AG04449 (cell line): ENCODE data around the gene MVB12B.

ENCODE experiments used
- CTCF ChIA-PET: fragments of 350-600 bp; formaldehyde crosslinking; extraction: SDS; loops from one replicate; lab custom pipeline; 2021; ENCODE audit warnings: antibody characterized with exemption; lab: Yijun Ruan, JAX
- POLR2A ChIA-PET: fragments of 400-600, 350-600 bp; formaldehyde crosslinking; extraction: SDS; loops from one replicate; lab custom pipeline; 2020; ENCODE audit warnings: antibody characterized with exemption, inconsistent platforms; lab: Yijun Ruan, JAX
- DNase-seq: peaks from one replicate; pipeline ENCODE4 v3.0.0-alpha.2; 2010; ENCODE audit warnings: low read depth, low spot score
- H3K4me3 ChIP-seq: 2 replicates; pipeline ENCODE4 v1.5.1; 2011; ENCODE audit warnings: low read depth, mild to moderate bottlenecking, control low read depth, low read length
- TF ChIP-seq, protein P1 (sequence below): IDR thresholded peaks from one replicate; pipeline ENCODE4 v1.5.1; 2011; ENCODE audit warnings: mild to moderate bottlenecking, moderate library complexity, low read length, control low read depth, inconsistent platforms; ENCODE audit not compliant: insufficient read depth; ENCODE audit errors: missing control alignments

The MVB12B gene

DNA sequence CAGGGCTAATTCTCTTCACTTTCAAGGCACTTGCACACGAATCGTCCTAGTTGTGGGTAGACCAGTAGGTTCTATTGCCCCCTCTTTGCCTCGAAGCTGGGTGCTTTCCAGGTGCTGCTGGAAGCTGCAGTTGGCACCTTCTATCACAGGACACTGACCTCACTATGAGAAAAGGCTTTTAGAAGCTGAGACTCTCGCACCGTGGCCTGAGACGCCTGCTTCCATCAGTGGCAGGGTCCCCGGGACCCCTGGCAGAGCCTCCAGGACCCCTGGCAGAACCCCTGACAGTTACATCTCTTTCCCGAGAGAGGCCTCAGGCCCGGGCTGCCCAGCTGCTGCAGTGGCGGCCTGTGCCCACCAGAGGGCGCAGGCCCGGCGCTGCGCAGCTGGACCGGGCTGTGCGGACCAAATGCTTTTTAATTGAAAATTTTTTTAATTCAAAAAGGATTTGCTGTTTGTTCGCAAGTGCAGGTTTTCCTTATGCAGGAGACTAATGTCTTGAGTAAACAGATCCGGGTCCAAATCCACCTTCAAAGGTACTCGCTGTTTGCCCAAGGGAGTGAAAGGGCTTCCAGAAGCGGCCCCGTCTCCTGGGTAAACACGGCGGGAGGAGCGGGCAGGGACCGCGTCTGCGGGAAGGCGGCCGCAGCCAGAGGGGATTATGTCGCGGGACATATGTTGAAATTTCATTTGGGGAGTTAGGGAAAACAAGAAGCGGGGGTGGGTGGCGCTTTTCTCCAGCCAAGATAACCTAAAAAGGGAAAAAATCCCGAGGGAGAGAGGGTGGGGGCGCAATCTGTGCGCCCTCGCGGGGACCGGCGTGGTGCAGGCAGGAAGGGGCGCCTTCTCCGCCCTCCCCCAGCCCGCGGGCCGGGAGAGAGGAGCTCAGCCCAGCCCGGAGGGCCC is 172.6 kb downstream of the MVB12B start:
- TF ChIP-seq, protein P1, sequence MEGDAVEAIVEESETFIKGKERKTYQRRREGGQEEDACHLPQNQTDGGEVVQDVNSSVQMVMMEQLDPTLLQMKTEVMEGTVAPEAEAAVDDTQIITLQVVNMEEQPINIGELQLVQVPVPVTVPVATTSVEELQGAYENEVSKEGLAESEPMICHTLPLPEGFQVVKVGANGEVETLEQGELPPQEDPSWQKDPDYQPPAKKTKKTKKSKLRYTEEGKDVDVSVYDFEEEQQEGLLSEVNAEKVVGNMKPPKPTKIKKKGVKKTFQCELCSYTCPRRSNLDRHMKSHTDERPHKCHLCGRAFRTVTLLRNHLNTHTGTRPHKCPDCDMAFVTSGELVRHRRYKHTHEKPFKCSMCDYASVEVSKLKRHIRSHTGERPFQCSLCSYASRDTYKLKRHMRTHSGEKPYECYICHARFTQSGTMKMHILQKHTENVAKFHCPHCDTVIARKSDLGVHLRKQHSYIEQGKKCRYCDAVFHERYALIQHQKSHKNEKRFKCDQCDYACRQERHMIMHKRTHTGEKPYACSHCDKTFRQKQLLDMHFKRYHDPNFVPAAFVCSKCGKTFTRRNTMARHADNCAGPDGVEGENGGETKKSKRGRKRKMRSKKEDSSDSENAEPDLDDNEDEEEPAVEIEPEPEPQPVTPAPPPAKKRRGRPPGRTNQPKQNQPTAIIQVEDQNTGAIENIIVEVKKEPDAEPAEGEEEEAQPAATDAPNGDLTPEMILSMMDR, result peak; percentile 90
- no peak for DNase-seq
- ChIA-PET CTCF (interaction anchor here (0.7 to 11.2 kb wide), 58 partner anchors 8 to 1122 kb away, joined by 3 to 269 read pairs (median 4); partner anchors contain the start of gene ZBTB43), POLR2A (no interaction called here)
- peak overlapping the region; percentile 56 for H3K4me3 ChIP-seq

DNA sequence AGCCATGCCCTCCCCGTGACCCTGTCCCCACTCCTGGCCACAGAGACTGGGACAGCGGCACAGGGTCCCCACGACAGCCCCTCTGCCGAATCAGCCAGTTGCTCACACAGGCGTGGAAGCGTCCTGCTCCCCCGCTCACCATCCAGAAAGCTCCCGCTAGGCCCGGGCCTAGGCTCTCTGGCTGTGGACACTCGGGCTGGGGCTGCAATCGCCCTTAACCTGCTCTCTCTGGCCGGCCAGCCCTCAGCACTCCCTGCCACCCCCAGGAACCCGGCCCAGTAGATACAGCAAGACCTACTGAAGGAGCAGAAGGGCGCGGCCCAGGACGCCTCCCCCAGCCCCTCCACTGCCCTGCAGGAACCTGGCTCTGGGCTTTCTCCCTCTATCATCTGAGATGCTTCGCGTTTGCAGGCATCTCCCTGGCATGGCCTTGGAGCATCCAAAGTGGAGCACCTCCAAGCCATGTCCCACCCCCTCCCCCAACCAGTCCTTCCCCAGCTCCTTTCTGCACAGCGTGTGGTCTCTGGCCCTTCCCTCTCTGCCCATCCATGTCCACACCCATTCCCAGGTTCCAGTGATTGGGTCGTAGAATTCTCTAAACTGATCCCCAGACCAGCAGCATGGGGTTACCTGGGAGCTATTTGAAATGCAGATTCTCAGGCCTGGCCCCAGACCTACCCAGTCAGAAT is 173.4 kb downstream of the MVB12B start:
- ChIA-PET POLR2A (no interaction called here), CTCF (interaction anchor here (0.7 to 11.2 kb wide), 55 partner anchors 8 to 1123 kb away, joined by 3 to 269 read pairs (median 5); partner anchors contain the start of gene ZBTB43)
- TF ChIP-seq, protein P1, result no peak
- H3K4me3 ChIP-seq, result peak overlapping the region; percentile 56
- no peak for DNase-seq

DNA sequence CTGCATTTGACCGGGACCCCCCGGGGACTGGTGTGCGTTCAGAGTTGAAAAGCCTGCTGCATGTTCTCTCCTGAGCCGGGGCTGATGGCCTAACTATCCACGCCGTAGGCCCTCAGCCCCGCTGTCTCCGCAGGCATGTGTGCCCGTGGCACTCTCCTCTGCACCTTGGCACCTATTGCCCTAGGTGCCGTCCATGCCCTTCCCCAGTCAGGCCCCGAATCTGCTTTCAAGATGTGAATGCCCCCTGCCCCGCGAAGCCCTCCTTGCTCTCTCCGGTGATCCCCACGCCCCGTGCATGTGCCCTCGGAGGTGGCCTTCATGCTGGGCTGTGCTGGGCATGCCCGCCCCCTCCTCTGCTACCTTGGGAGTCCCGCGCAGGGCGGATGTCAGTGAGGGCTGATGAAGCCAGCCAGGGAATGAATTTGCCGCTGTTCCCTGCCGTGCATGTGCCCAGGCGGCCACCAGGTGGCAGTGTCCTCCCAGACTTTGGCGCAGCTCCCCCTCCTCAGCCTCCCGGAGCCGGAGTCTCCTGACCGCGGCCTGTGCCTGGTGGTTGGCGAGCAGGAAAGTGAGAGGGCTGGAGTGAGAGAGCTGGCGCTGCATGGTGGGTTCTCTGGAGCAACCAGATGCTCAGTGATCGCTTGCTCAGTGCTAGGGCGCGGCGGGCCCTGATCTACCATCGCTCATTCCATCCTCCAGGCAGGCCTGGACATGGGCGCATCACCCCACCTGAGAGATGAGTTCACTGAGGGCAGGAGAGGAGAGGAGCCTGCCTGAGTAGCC is 174.2 kb downstream of the MVB12B start:
- H3K4me3 ChIP-seq, result no peak overlapping the region
- POLR2A ChIA-PET, result no interaction called here
- CTCF ChIA-PET, result interaction anchor here (0.7 to 11.2 kb wide), 32 partner anchors 9 to 1093 kb away, joined by 3 to 269 read pairs (median 4); partner anchors contain the start of gene ZBTB43
- DNase-seq, result no peak
- TF ChIP-seq, protein P1, result peak; percentile 99

DNA sequence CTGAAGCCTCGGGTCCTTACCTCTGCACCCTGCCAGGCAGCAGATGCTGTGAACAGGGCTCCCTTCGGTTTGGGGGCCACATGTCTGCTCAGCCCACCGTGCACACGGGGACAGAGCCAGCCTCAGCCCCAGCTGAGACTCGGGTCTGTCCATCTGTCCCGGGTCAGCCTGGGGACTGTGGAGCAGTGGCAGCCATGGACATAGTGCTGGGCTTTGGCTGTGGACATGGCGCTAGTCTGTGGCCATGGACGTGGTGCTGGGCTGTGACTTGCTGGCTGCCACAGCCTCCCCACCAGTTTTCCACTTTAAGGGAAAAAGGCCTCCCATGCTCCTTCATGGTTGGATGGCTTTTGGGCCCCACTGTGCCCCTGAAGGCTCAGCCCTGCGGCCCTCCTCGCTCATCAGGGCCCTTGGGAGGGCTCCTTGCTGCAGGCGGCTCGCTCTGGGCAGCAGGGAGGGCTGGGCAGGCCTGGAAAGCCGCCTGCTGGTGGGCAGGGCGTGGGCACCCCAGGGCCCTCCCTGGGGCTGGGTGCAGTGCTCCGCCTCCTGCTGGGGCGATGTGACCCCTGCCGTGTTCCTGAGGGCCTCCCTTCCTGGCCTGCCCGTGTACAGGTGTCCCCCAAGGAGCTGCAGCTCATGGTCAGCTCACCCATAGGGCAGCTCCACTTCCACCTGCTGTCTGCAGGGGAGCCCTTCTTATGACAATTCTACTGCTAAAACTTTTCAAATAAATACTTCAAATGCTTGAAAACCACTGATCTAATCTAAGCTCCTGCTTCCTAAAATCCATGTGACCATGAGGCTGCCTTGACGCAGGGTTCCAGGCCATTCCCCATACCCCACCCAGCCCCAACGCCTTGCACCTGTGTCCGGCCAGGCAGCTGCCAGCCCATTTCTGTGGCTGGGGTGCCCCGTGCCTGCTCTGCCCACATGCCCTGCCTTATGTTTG is 175.0 kb downstream of the MVB12B start:
- H3K4me3 ChIP-seq, result no peak overlapping the region
- TF ChIP-seq, protein P1, result no peak
- ChIA-PET CTCF (interaction anchor here (0.6 to 11.2 kb wide), 21 partner anchors 10 to 1094 kb away, joined by 3 to 269 read pairs (median 6); no protein-coding TSS in a partner anchor), POLR2A (no interaction called here)
- no peak for DNase-seq
